ENCODE measurements around the gene TMEM35A.
"Not testable (repeated sequence)": the region's sequence is repeated elsewhere in the genome, so short reads cannot be mapped to it uniquely, and the experiment has no call there.

The TMEM35A gene

GRCh38 chrX:101078716-101079598, at the start of gene TMEM35A:
TMEM35A (plus strand) TSS chrX:101078879; CDS start chrX:101079003, 124 bp downstream.
- peak; percentile 9 for DNase-seq

GRCh38 chrX:101029665-101030064, 49.0 kb upstream of the TMEM35A start:
- no peak for DNase-seq

- no peak for DNase-seq
These were observed 41.4 kb upstream of the TMEM35A start for GRCh38 chrX:101037231-101037630.

- no peak for DNase-seq
These were observed 38.5 kb upstream of the TMEM35A start for GRCh38 chrX:101040197-101040596.

- DNase-seq = peak; percentile 37
These were observed 27.5 kb upstream of the TMEM35A start for GRCh38 chrX:101051153-101051548.

GRCh38 chrX:101051549-101052302, 27.0 kb upstream of the TMEM35A start, which contains the start of gene TRMT2B:
TRMT2B (minus strand) TSS chrX:101052111; CDS start chrX:101042289, 9,822 bp downstream.
- peak; percentile 81 for DNase-seq

GRCh38 chrX:101056551-101056950, 22.1 kb upstream of the TMEM35A start:
- not testable (repeated sequence) for DNase-seq

- DNase-seq = no peak
These were observed 21.5 kb upstream of the TMEM35A start for GRCh38 chrX:101057093-101057714.

GRCh38 chrX:101062176-101062575, 16.5 kb upstream of the TMEM35A start:
- no peak for DNase-seq

GRCh38 chrX:101071582-101071981, 7.1 kb upstream of the TMEM35A start:
- DNase-seq = no peak

- no peak for DNase-seq
These were observed 1.1 kb downstream of the TMEM35A start for GRCh38 chrX:101079736-101080270.

GRCh38 chrX:101080326-101081124, 1.8 kb downstream of the TMEM35A start:
- DNase-seq = no peak

GRCh38 chrX:101081231-101081630, 2.6 kb downstream of the TMEM35A start:
- no peak for DNase-seq

- DNase-seq = peak; percentile 1
These were observed 13.1 kb downstream of the TMEM35A start for GRCh38 chrX:101091817-101092216.

GRCh38 chrX:101097546-101098453, 19.1 kb downstream of the TMEM35A start, which contains the start of gene CENPI:
CENPI (plus strand) TSS chrX:101098204; CDS start chrX:101101071, 2,867 bp downstream.
- peak; percentile 89 for DNase-seq

GRCh38 chrX:101108284-101108683, 29.6 kb downstream of the TMEM35A start:
- no peak for DNase-seq

- no peak for DNase-seq
These were observed 39.0 kb downstream of the TMEM35A start for GRCh38 chrX:101117701-101118100.

- no peak for DNase-seq
These were observed 57.6 kb downstream of the TMEM35A start for GRCh38 chrX:101136235-101136634.
